Measurements from ENCODE around the gene RHBDD3. TPM values are rescaled to one million over a fixed set of nuclear protein-coding genes. Genes with fewer than 3 reads are reported as not detected.

The RHBDD3 gene
- total RNA-seq, 1 donor from 2014 or later, result 14.3 TPM

GRCh38 chr22:29306175-29306834, 38.5 kb upstream of the RHBDD3 start, which contains the start of gene GAS2L1:
Gene GAS2L1, plus strand, starts transcription at chr22:29306650. Its CDS starts 1,456 bp downstream, at chr22:29308106.
- peak; percentile 55 for DNase-seq

GRCh38 chr22:29305836-29306174, 38.0 kb upstream of the RHBDD3 start:
- DNase-seq, result no peak

- DNase-seq, result no peak
Observed at GRCh38 chr22:29302681-29303465, 35.1 kb upstream of the RHBDD3 start.

- DNase-seq, result no peak
Observed at GRCh38 chr22:29302402-29302680, 34.6 kb upstream of the RHBDD3 start.

GRCh38 chr22:29301716-29302401, 34.1 kb upstream of the RHBDD3 start:
- no peak for DNase-seq

- DNase-seq, result no peak
Observed at GRCh38 chr22:29300807-29301601, 33.2 kb upstream of the RHBDD3 start.

- no peak for DNase-seq
Observed at GRCh38 chr22:29300467-29300806, 32.7 kb upstream of the RHBDD3 start.

- DNase-seq, result no peak
Observed at GRCh38 chr22:29299136-29299900, 31.5 kb upstream of the RHBDD3 start.

- DNase-seq, result no peak
Observed at GRCh38 chr22:29298641-29299040, 30.9 kb upstream of the RHBDD3 start.

GRCh38 chr22:29292379-29292778, 24.6 kb upstream of the RHBDD3 start:
- DNase-seq, result no peak

GRCh38 chr22:29291215-29291614, 23.4 kb upstream of the RHBDD3 start:
- no peak for DNase-seq

- no peak for DNase-seq
Observed at GRCh38 chr22:29290061-29290460, 22.3 kb upstream of the RHBDD3 start.

GRCh38 chr22:29288837-29289236, 21.1 kb upstream of the RHBDD3 start:
- DNase-seq, result no peak

- DNase-seq, result no peak
Observed at GRCh38 chr22:29284196-29284595, 16.4 kb upstream of the RHBDD3 start.

- DNase-seq, result no peak
Observed at GRCh38 chr22:29277927-29278326, 10.1 kb upstream of the RHBDD3 start.

GRCh38 chr22:29275819-29276565, 8.2 kb upstream of the RHBDD3 start:
- DNase-seq, result no peak

GRCh38 chr22:29275167-29275566, 7.4 kb upstream of the RHBDD3 start:
- no peak for DNase-seq

GRCh38 chr22:29272624-29273023, 4.8 kb upstream of the RHBDD3 start:
- no peak for DNase-seq

- no peak for DNase-seq
Observed at GRCh38 chr22:29270475-29271271, 2.9 kb upstream of the RHBDD3 start.

- no peak for DNase-seq
Observed at GRCh38 chr22:29269731-29270474, 2.1 kb upstream of the RHBDD3 start.
